WERI-Rb-1 (cell line): ENCODE data around the gene ILF3.

Source experiments
- DNase-seq: peaks from one replicate; pipeline ENCODE4 v3.0.0-alpha.2; 2020
- H3K27ac ChIP-seq: fragments of 250-450 bp; sonication (Bioruptor Pico); 2 replicates; pipeline ENCODE4 v1.5.1; 2020; ENCODE audit warnings: mild to moderate bottlenecking, moderate library complexity
- H3K27me3 ChIP-seq: fragments of 250-450 bp; sonication (Bioruptor Pico); 2 replicates; pipeline ENCODE4 v1.5.1; 2021; ENCODE audit warnings: mild to moderate bottlenecking, low read depth, moderate library complexity; ENCODE audit not compliant: insufficient read depth, severe bottlenecking
- H3K36me3 ChIP-seq: fragments of 250-450 bp; sonication (Bioruptor Pico); 2 replicates; pipeline ENCODE4 v1.5.1; 2020; ENCODE audit warnings: mild to moderate bottlenecking, moderate library complexity
- H3K4me3 ChIP-seq: 2 replicates; pipeline ENCODE4 v1.5.1; 2011; ENCODE audit warnings: low read depth, mild to moderate bottlenecking, control low read depth, low read length
- H3K9me3 ChIP-seq: fragments of 250-450 bp; sonication (Bioruptor Pico); 2 replicates; pipeline ENCODE4 v1.5.1; 2021; ENCODE audit warnings: mild to moderate bottlenecking, moderate library complexity; ENCODE audit not compliant: severe bottlenecking
- TF ChIP-seq, protein P1 (sequence below): IDR thresholded peaks from 2 replicates; pipeline ENCODE4 v1.5.1; 2011; ENCODE audit warnings: low read depth, mild to moderate bottlenecking, control low read depth, inconsistent platforms, low read length

Gene ILF3

DNA sequence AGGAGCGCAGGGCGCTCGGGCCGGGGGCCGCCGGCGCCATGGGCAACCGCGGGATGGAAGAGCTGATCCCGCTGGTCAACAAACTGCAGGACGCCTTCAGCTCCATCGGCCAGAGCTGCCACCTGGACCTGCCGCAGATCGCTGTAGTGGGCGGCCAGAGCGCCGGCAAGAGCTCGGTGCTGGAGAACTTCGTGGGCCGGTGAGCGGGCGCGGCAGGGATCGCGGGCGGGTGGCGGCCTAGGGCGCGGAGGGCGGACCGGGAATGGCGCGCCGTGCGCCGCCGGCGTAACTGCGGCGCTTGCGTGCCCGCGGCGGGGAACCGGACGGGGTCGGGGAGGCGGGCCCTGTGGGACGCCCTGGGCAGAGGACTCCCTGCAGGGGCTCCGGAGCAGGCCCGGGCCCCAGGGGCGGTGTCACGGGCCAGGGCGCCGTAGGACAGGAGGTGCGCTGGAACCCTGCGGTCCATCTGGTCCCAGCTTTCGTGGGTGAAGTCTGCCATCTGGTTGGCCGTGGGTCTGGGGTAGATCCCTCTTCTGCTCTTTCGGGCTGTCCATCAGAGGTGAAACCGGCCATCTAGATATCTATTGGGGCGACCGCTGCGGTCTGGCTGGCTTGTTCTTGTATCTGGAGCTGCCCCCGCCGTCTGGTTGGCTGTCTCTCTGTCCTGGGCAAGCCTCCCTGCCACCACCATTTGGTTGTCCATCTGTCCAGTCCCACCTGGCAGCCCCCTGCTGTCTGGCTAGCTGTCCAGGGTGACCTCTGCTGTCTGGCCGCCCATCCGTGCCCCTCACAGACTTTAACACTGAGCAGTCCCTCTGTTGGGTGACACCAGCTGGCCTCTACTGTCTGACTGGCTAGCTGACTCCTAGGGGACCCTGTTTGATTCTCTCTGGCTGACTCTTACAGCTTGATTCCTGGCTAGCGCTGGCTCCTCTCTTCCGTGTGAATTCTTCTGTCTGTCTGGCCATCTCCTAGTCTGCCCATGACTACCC, 64.4 kb downstream of the ILF3 start:
- Histone ChIP-seq H3K36me3 (peaks cover 25% of the 10 kb centered on the region), H3K27ac (peak overlapping the region; percentile 93), H3K27me3 (no peaks in the 10 kb centered on the region), H3K9me3 (no peaks in the 10 kb centered on the region), H3K4me3 (peak overlapping the region; percentile 75)
- TF ChIP-seq, protein P1, sequence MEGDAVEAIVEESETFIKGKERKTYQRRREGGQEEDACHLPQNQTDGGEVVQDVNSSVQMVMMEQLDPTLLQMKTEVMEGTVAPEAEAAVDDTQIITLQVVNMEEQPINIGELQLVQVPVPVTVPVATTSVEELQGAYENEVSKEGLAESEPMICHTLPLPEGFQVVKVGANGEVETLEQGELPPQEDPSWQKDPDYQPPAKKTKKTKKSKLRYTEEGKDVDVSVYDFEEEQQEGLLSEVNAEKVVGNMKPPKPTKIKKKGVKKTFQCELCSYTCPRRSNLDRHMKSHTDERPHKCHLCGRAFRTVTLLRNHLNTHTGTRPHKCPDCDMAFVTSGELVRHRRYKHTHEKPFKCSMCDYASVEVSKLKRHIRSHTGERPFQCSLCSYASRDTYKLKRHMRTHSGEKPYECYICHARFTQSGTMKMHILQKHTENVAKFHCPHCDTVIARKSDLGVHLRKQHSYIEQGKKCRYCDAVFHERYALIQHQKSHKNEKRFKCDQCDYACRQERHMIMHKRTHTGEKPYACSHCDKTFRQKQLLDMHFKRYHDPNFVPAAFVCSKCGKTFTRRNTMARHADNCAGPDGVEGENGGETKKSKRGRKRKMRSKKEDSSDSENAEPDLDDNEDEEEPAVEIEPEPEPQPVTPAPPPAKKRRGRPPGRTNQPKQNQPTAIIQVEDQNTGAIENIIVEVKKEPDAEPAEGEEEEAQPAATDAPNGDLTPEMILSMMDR, result no peak
- DNase-seq, result peak; percentile 40

DNA sequence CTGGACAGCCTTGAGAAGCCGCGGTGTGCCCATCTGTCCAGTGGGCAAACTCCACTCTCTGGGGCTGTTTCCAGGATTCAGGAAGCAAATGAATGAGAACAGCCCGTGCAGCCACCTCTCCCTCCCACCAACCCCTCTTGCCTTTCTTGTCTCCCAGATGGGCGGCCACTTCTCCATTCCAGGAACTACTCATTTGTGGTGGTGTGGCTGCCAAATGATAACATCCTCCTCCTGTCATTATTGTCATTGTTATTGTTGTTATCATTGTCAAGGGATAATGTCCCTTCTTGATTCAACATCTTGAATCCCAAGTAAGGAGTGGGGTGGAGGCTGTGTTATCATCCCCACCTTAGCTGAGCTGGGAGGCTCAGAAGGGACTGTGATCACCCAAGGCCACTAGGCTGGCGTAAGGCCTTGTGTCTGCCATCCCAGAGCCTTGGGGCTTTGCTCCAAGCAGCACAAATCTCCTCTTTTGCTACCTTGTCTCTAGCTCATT, 65.4 kb downstream of the ILF3 start:
- DNase-seq, result no peak
- Histone ChIP-seq H3K27me3 (no peaks in the 10 kb centered on the region), H3K36me3 (peaks cover 25% of the 10 kb centered on the region), H3K9me3 (no peaks in the 10 kb centered on the region), H3K4me3 (no peak overlapping the region), H3K27ac (peak overlapping the region; percentile 93; the same call in 1 of the 2 replicates)
- TF ChIP-seq, protein P1, result no peak

DNA sequence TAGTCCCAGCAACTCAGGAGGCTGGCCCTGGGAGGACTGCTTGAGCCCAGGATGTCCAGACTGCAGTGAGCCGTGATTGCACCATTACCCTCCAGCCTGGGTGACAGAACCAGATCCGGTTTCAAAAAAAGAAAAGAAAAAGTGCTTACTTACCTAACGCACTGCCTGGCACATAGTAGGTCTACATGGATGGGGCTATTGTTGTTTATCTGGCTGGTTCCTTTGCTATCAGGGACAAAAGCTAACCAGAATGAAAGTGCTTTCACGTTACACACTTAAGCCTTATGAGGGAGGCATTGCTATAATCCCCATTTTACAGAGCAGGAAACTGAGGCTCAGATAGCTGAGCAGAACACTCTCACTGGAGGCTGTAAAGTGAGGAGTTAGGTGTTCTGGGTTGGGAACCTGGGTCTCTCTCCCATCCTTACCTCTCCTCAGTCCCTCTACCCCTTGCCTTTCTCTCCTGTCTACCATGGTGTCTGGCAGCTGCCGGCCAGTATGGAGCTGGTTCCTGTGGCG, 66.5 kb downstream of the ILF3 start:
- no peak for DNase-seq
- Histone ChIP-seq H3K27ac (no peak overlapping the region), H3K9me3 (no peaks in the 10 kb centered on the region), H3K36me3 (peaks cover 27% of the 10 kb centered on the region), H3K4me3 (no peak overlapping the region), H3K27me3 (no peaks in the 10 kb centered on the region)
- TF ChIP-seq, protein P1, result no peak

DNA sequence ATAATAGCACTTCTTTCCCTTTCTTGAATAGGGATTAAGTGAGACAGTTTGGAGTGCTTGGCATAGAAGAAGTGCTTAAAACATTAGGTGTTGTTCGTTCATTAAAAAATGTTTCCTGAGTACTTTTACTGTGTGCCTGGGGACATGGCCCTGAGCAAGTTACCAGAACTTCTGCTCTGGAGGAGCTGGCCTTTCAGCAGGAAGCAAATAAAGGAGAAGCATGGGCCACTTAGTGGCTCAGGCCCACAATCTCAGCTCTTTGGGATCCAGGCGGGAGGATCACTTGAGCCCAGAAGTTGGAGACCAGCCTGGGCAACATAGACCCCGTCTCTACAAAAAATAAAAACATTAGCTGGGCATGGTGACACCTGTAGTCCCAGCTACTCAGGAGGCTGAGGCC, 69.4 kb downstream of the ILF3 start:
- TF ChIP-seq, protein P1, result no peak
- H3K9me3 ChIP-seq, result no peaks in the 10 kb centered on the region
- H3K4me3 ChIP-seq, result no peak overlapping the region
- no peak for DNase-seq
- no peak overlapping the region for H3K27ac ChIP-seq
- no peaks in the 10 kb centered on the region for H3K27me3 ChIP-seq
- H3K36me3 ChIP-seq, result peaks cover 31% of the 10 kb centered on the region

DNA sequence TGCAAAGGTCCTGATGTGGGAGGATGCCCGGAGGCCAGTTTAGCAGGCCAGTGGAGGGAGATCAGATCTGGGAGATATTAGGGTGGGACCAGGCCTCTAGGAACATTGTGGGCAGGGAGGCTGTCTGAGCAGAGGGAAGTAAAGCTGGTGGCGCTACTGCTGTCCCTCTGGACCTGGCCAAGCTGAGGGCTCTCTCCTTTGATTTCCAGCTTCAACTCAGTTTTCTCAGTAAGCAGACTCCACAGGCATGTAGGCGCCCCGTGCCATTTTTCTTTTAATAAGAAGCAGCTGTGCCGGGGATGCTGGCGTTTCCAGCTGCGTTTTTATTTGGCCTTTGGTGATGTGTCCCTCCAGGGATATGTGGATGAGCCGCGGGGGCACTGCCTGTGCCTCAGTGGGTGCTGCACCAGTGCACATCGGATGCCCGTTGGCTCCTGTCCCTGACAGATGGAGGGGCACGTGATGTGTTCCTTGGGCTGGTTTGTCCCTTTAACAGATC, 70.5 kb downstream of the ILF3 start:
- Histone ChIP-seq H3K27ac (no peak overlapping the region), H3K36me3 (peaks cover 30% of the 10 kb centered on the region), H3K9me3 (no peaks in the 10 kb centered on the region), H3K27me3 (no peaks in the 10 kb centered on the region), H3K4me3 (no peak overlapping the region)
- TF ChIP-seq, protein P1, result no peak
- DNase-seq, result no peak
